SK-N-SH (cell line): ENCODE measurements around the gene GARNL3. TPM values are rescaled to one million over a fixed set of nuclear protein-coding genes. Genes with fewer than 3 reads are reported as not detected.

Source experiments
- CTCF ChIA-PET: fragments of 300-600, 350-600 bp; formaldehyde crosslinking; extraction: SDS; loops from one replicate; lab custom pipeline; 2021; lab: Yijun Ruan, JAX
- POLR2A ChIA-PET: fragments of 350-600 bp; sonication (Branson Sonifier 250); formaldehyde crosslinking; extraction: SDS; loops from one replicate; lab custom pipeline; 2020; ENCODE audit warnings: antibody characterized with exemption, inconsistent platforms; lab: Yijun Ruan, JAX
- DNase-seq: peaks from one replicate; pipeline ENCODE4 v3.0.0; 2012
- H2AFZ ChIP-seq: fragments of 200-600 bp; sonication (generic); 2 replicates; pipeline ENCODE4 v1.8.1; 2016; ENCODE audit warnings: antibody characterized with exemption, mild to moderate bottlenecking, low read depth
- H3F3A ChIP-seq: fragments of 200-600 bp; sonication (generic); replicated peaks from 2 replicates; pipeline ENCODE3; 2016; ENCODE audit warnings: antibody characterized with exemption, mild to moderate bottlenecking; ENCODE audit not compliant: insufficient read depth
- H3K27ac ChIP-seq, 2 experiments: fragments of 200-500 bp in 1 of 2; fragments of 200-600 bp in 1 of 2; sonication (Bioruptor generic) in 1 of 2; sonication (generic), shearing (Covaris generic) in 1 of 2; 2 replicates each; pipeline versions ENCODE4 v1.5.1 to v1.6.1; 2014 to 2016; ENCODE audit warnings: low read depth in 2 of 2, inconsistent platforms in 1 of 2, low read length in 1 of 2, mild to moderate bottlenecking in 1 of 2, mixed read lengths in 1 of 2
- H3K27me3 ChIP-seq: fragments of 200-600 bp; sonication (generic), shearing (Covaris generic); 2 replicates; pipeline ENCODE4 v1.6.1; 2016; ENCODE audit warnings: mixed run types; ENCODE audit not compliant: insufficient read depth
- H3K36me3 ChIP-seq, 2 experiments: fragments of 200-500 bp in 1 of 2; fragments of 200-600 bp in 1 of 2; sonication (Bioruptor generic) in 1 of 2; sonication (generic) in 1 of 2; replicated peaks in 1 of 2; 2 replicates each; pipeline versions ENCODE3 to v1.5.1; 2014 to 2016; ENCODE audit warnings: low read length in 1 of 2, mild to moderate bottlenecking in 1 of 2; ENCODE audit not compliant: insufficient read depth in 2 of 2, control insufficient read depth in 1 of 2
- H3K4me1 ChIP-seq, 2 experiments: fragments of 200-500 bp in 1 of 2; fragments of 200-600 bp in 1 of 2; sonication (Bioruptor generic) in 1 of 2; sonication (generic), shearing (Covaris generic) in 1 of 2; 2 replicates each; pipeline versions ENCODE4 v1.5.1 to v1.6.1; 2014 to 2016; ENCODE audit warnings: low read depth in 1 of 2, low read length in 1 of 2, mixed run types in 1 of 2; ENCODE audit not compliant: insufficient read depth in 2 of 2, control insufficient read depth in 1 of 2
- H3K4me2 ChIP-seq: fragments of 200-600 bp; sonication (generic), shearing (Covaris generic); 2 replicates; pipeline ENCODE4 v1.6.1; 2017; ENCODE audit warnings: mixed run types
- H3K4me3 ChIP-seq, 2 experiments: fragments of 200-500 bp in 1 of 2; fragments of 200-600 bp in 1 of 2; sonication (Bioruptor generic) in 1 of 2; sonication (generic), shearing (Covaris generic) in 1 of 2; 2 replicates each; pipeline versions ENCODE4 v1.5.1 to v1.8.1; 2014 to 2016; ENCODE audit warnings: low read depth in 2 of 2, inconsistent platforms in 1 of 2, low read length in 1 of 2, mild to moderate bottlenecking in 1 of 2, mixed read lengths in 1 of 2, moderate library complexity in 1 of 2
- H3K79me2 ChIP-seq: fragments of 200-600 bp; sonication (generic); 2 replicates; pipeline ENCODE4 v1.8.1; 2017; ENCODE audit warnings: mild to moderate bottlenecking; ENCODE audit not compliant: insufficient read depth
- H3K9ac ChIP-seq: fragments of 200-600 bp; sonication (generic); 2 replicates; pipeline ENCODE4 v1.6.1; 2017; ENCODE audit warnings: mixed run types
- H3K9me2 ChIP-seq: fragments of 200-600 bp; sonication (generic); 2 replicates; pipeline ENCODE4 v1.6.1; 2017; ENCODE audit warnings: mixed run types
- H3K9me3 ChIP-seq: fragments of 200-600 bp; sonication (generic); 2 replicates; pipeline ENCODE4 v1.6.1; 2017; ENCODE audit warnings: mixed run types, mild to moderate bottlenecking, moderate library complexity
- H4K20me1 ChIP-seq: fragments of 200-600 bp; sonication (generic); 2 replicates; pipeline ENCODE4 v1.6.1; 2017; ENCODE audit warnings: mild to moderate bottlenecking, mixed run types; ENCODE audit not compliant: insufficient read depth
- CHD2 ChIP-seq: fragments of 150-350 bp; IDR thresholded peaks from 2 replicates; pipeline ENCODE4 v1.6.1; 2018; ENCODE audit warnings: low read length; ENCODE audit not compliant: partially characterized antibody
- CTCF ChIP-seq: fragments of 200-600 bp; sonication (generic); IDR thresholded peaks from 2 replicates; pipeline ENCODE4 v1.6.1; 2017; ENCODE audit warnings: antibody characterized with exemption, mild to moderate bottlenecking, moderate library complexity
- EP300 ChIP-seq, 2 experiments: IDR thresholded peaks; 2 replicates each; pipeline versions ENCODE4 v1.4.0 to v1.6.1; 2012; ENCODE audit warnings: borderline replicate concordance in 1 of 2, low read depth in 1 of 2, low read length in 1 of 2
- EZH2phosphoT487 ChIP-seq: fragments of 200-600 bp; sonication (generic); IDR thresholded peaks from 2 replicates; pipeline ENCODE4 v1.6.1; 2017; ENCODE audit warnings: low read depth, mixed run types, mild to moderate bottlenecking, antibody characterized with exemption, moderate library complexity, borderline replicate concordance
- FOSL2 ChIP-seq: IDR thresholded peaks from 2 replicates; pipeline ENCODE4 v1.4.0; 2012; ENCODE audit warnings: low read depth, mild to moderate bottlenecking, moderate library complexity, borderline replicate concordance
- GABPA ChIP-seq: IDR thresholded peaks from 2 replicates; pipeline ENCODE4 v1.4.0; 2012; ENCODE audit warnings: low read depth, mild to moderate bottlenecking
- GATA2 ChIP-seq: sonication (generic); formaldehyde crosslinking; IDR thresholded peaks from 2 replicates; pipeline ENCODE4 v1.5.0; 2020; ENCODE audit warnings: mild to moderate bottlenecking, missing genetic modification reagents
- IRF3 ChIP-seq: fragments of 150-350 bp; IDR thresholded peaks from 2 replicates; pipeline ENCODE4 v1.6.1; 2016; ENCODE audit warnings: mild to moderate bottlenecking, low read depth, low read length
- JUND ChIP-seq: IDR thresholded peaks from 2 replicates; pipeline ENCODE4 v1.4.0; 2012
- MXI1 ChIP-seq: IDR thresholded peaks from 2 replicates; pipeline ENCODE4 v1.6.1; 2012; ENCODE audit warnings: mild to moderate bottlenecking, low read depth, low read length, improper control_type of control experiment
- NRF1 ChIP-seq: IDR thresholded peaks from 2 replicates; pipeline ENCODE4 v1.6.1; 2012; ENCODE audit warnings: low read depth, mild to moderate bottlenecking, low read length
- POLR2AphosphoS5 ChIP-seq: IDR thresholded peaks from 2 replicates; pipeline ENCODE4 v1.6.1; 2012; ENCODE audit warnings: low read depth, low read length
- RFX5 ChIP-seq: IDR thresholded peaks from 2 replicates; pipeline ENCODE4 v1.6.1; 2012; ENCODE audit warnings: mild to moderate bottlenecking, improper control_type of control experiment, low read length
- RXRA ChIP-seq: IDR thresholded peaks from 2 replicates; pipeline ENCODE4 v1.4.0; 2012; ENCODE audit warnings: low read depth, mild to moderate bottlenecking, borderline replicate concordance
- SIN3A ChIP-seq: IDR thresholded peaks from 2 replicates; pipeline ENCODE4 v1.6.1; 2012; ENCODE audit warnings: low read depth, mild to moderate bottlenecking, low read length, moderate library complexity, borderline replicate concordance
- TCF12 ChIP-seq: IDR thresholded peaks from 2 replicates; pipeline ENCODE4 v1.4.0; 2012
- WGBS: methylation state at CpG from one replicate; pipeline ENCODE4 v1.1.6; 2017; ENCODE audit warnings: low lambda C conversion rate; 5-methylcytosine and 5-hydroxymethylcytosine counted together
- polyA plus RNA-seq, 3 experiments: library from polyadenylated mRNA; depleted of rRNA; stranded (reverse); fragments of >200 nt; gene quantifications; 2 replicates each; pipeline ENCODE4 v1.2.3, GENCODE V29; 2012

The GARNL3 gene
- polyA plus RNA-seq, 1 of the 3 experiments (the other 2 are of a cell fraction), result 9.1 TPM

GRCh38 chr9:127341152-127341551 is 76.6 kb downstream of the GARNL3 start:
- Histone ChIP-seq H3K4me1 (peaks cover 6 to 13% of the 10 kb centered on the region in 2 experiments), H3K9me2 (no peaks in the 10 kb centered on the region), H3K4me3 (no peak overlapping the region), H3K27ac (no peak overlapping the region), H3K36me3 (peaks cover 0 to 22% of the 10 kb centered on the region in 2 experiments), H3F3A (peaks cover 11% of the 10 kb centered on the region), H3K9me3 (no peaks in the 10 kb centered on the region), H3K4me2 (no peak overlapping the region), H3K9ac (no peak overlapping the region), H3K79me2 (no peaks in the 10 kb centered on the region), H2AFZ (no peak overlapping the region), H4K20me1 (no peaks in the 10 kb centered on the region), H3K27me3 (no peaks in the 10 kb centered on the region)
- CTCF ChIA-PET, result interaction anchor here (1.0 kb wide), 1 partner anchor 11 kb away, joined by 3 read pairs; no protein-coding TSS in a partner anchor
- POLR2A ChIA-PET, result no interaction called here
- no peak for TF ChIP-seq NRF1
- TF ChIP-seq CTCF, result no peak
- no peak for TF ChIP-seq MXI1
- TF ChIP-seq EP300 (IDR thresholded peaks at IDR 0.05; ENCODE audit: borderline replicate concordance in 1 of 2, low read depth in 1 of 2, low read length in 1 of 2), result no peak
- no peak for TF ChIP-seq FOSL2
- TF ChIP-seq TCF12, result no peak
- no peak for TF ChIP-seq RFX5
- TF ChIP-seq JUND, result no peak
- TF ChIP-seq CHD2, result no peak
- TF ChIP-seq RXRA, result no peak
- TF ChIP-seq IRF3, result no peak
- no peak for TF ChIP-seq GATA2 (CRISPR knock-in tag)
- no peak for TF ChIP-seq EZH2phosphoT487
- TF ChIP-seq POLR2AphosphoS5, result no peak
- no peak for TF ChIP-seq GABPA
- 97% methylated on average over 3 of the region's 3 CpGs for WGBS
- no peak for DNase-seq

- Histone ChIP-seq H2AFZ (no peak overlapping the region), H4K20me1 (no peaks in the 10 kb centered on the region), H3K9me3 (no peaks in the 10 kb centered on the region), H3K36me3 (peaks cover 0 to 20% of the 10 kb centered on the region in 2 experiments), H3K4me1 (peaks cover 0 to 5% of the 10 kb centered on the region in 2 experiments; a peak in 1 of 4 replicates), H3F3A (no peaks in the 10 kb centered on the region), H3K27me3 (no peaks in the 10 kb centered on the region), H3K27ac (no peak overlapping the region), H3K4me3 (no peak overlapping the region), H3K4me2 (no peak overlapping the region), H3K9me2 (no peaks in the 10 kb centered on the region), H3K9ac (no peak overlapping the region), H3K79me2 (no peaks in the 10 kb centered on the region)
- ChIA-PET POLR2A (interaction anchor here (0.6 kb wide), 1 partner anchor 427 kb away, joined by 3 read pairs; no protein-coding TSS in a partner anchor), CTCF (interaction anchor here (0.7 to 1.7 kb wide), 5 partner anchors 10 to 131 kb away, joined by 3 to 7 read pairs (median 3); no protein-coding TSS in a partner anchor)
- no peak for TF ChIP-seq SIN3A
- TF ChIP-seq CTCF, result no peak
- 82% methylated on average over 5 of the region's 7 CpGs for WGBS
- DNase-seq, result no peak
These were observed 79.9 kb downstream of the GARNL3 start for GRCh38 chr9:127344368-127345000.
